SJSA1 (cell line): ENCODE measurements around the gene HSD3B1. TPM values are rescaled to one million over a fixed set of nuclear protein-coding genes. Genes with fewer than 3 reads are reported as not detected.

ENCODE experiments used
- DNase-seq, 2 experiments: peaks; one replicate each; pipeline ENCODE4 v3.0.0-alpha.2; 2015 to 2020; ENCODE audit warnings: low spot score in 2 of 2, low read depth in 1 of 2
- H3K27ac ChIP-seq: fragments of 250-450 bp; sonication (Bioruptor Pico); 2 replicates; pipeline ENCODE4 v1.5.1; 2020; ENCODE audit warnings: mild to moderate bottlenecking, moderate library complexity
- H3K27me3 ChIP-seq: fragments of 250-450 bp; sonication (Bioruptor Pico); replicated peaks from 2 replicates; pipeline ENCODE4 v1.5.1; 2020; ENCODE audit warnings: mild to moderate bottlenecking, moderate library complexity
- H3K36me3 ChIP-seq: fragments of 250-450 bp; sonication (Bioruptor Pico); 2 replicates; pipeline ENCODE4 v1.5.1; 2020; ENCODE audit warnings: mild to moderate bottlenecking
- H3K4me1 ChIP-seq: fragments of 250-450 bp; sonication (Bioruptor Pico); replicated peaks from 2 replicates; pipeline ENCODE4 v1.6.1; 2021; ENCODE audit warnings: mild to moderate bottlenecking
- H3K4me3 ChIP-seq: fragments of 250-450 bp; sonication (Bioruptor Pico); 2 replicates; pipeline ENCODE4 v1.5.1; 2020; ENCODE audit warnings: mild to moderate bottlenecking
- H3K9me3 ChIP-seq: fragments of 250-450 bp; sonication (Bioruptor Pico); replicated peaks from 2 replicates; pipeline ENCODE4 v1.5.1; 2020; ENCODE audit warnings: mild to moderate bottlenecking
- total RNA-seq: library from RNA; depleted of rRNA; stranded (reverse); fragments of >200 nt; shearing (Covaris generic); gene quantifications from 2 replicates; pipeline ENCODE4 v1.2.3, GENCODE V29; 2014; rRNA removed

Gene HSD3B1
- total RNA-seq: not detected in 2 replicates

- DNase-seq: no peak
- Histone ChIP-seq H3K9me3 (no peaks in the 10 kb centered on the region), H3K4me3 (no peak within 1 kb of the TSS), H3K27ac (no peak within 1 kb of the TSS), H3K4me1 (no peaks in the 10 kb centered on the region), H3K27me3 (no peaks in the 10 kb centered on the region), H3K36me3 (no peaks in the 10 kb centered on the region)
Measured at GRCh38 chr1:119506941-119507340, at the start of gene HSD3B1. Gene HSD3B1 (plus strand): TSS chr1:119507210. CDS start chr1:119507477, 267 bp downstream.

GRCh38 chr1:119462964-119463363 lies 44.0 kb upstream of the HSD3B1 start:
- Histone ChIP-seq H3K4me1 (no peaks in the 10 kb centered on the region), H3K27ac (no peak overlapping the region), H3K36me3 (no peaks in the 10 kb centered on the region), H3K27me3 (no peaks in the 10 kb centered on the region; the same call in none of the 2 replicates), H3K4me3 (no peak overlapping the region), H3K9me3 (no peaks in the 10 kb centered on the region)
- no peak for DNase-seq

- Histone ChIP-seq H3K27ac (no peak overlapping the region), H3K27me3 (no peaks in the 10 kb centered on the region; the same call in none of the 2 replicates), H3K36me3 (no peaks in the 10 kb centered on the region), H3K9me3 (no peaks in the 10 kb centered on the region), H3K4me1 (no peaks in the 10 kb centered on the region), H3K4me3 (no peak overlapping the region)
- DNase-seq: no peak
Measured at GRCh38 chr1:119463569-119463968, 43.4 kb upstream of the HSD3B1 start.

GRCh38 chr1:119466445-119466844 lies 40.6 kb upstream of the HSD3B1 start:
- Histone ChIP-seq H3K9me3 (no peaks in the 10 kb centered on the region), H3K27ac (no peak overlapping the region), H3K4me3 (no peak overlapping the region), H3K27me3 (no peaks in the 10 kb centered on the region; the same call in 1 of the 2 replicates), H3K4me1 (no peaks in the 10 kb centered on the region), H3K36me3 (no peaks in the 10 kb centered on the region)
- no peak for DNase-seq

GRCh38 chr1:119467219-119467618 lies 39.8 kb upstream of the HSD3B1 start:
- H3K27me3 ChIP-seq: no peaks in the 10 kb centered on the region; the same call in 1 of the 2 replicates
- H3K9me3 ChIP-seq: no peaks in the 10 kb centered on the region
- DNase-seq: no peak
- no peak overlapping the region for H3K4me3 ChIP-seq
- H3K36me3 ChIP-seq: no peaks in the 10 kb centered on the region
- H3K4me1 ChIP-seq: no peaks in the 10 kb centered on the region
- H3K27ac ChIP-seq: no peak overlapping the region

GRCh38 chr1:119467857-119468668 lies 38.9 kb upstream of the HSD3B1 start:
- Histone ChIP-seq H3K36me3 (no peaks in the 10 kb centered on the region), H3K9me3 (no peaks in the 10 kb centered on the region), H3K4me3 (no peak overlapping the region), H3K27me3 (no peaks in the 10 kb centered on the region; the same call in 1 of the 2 replicates), H3K27ac (no peak overlapping the region), H3K4me1 (no peaks in the 10 kb centered on the region)
- no peak for DNase-seq

- H3K27ac ChIP-seq: no peak overlapping the region
- no peak for DNase-seq
- no peaks in the 10 kb centered on the region for H3K4me1 ChIP-seq
- no peaks in the 10 kb centered on the region for H3K9me3 ChIP-seq
- no peak overlapping the region for H3K4me3 ChIP-seq
- no peaks in the 10 kb centered on the region for H3K36me3 ChIP-seq
- no peaks in the 10 kb centered on the region; the same call in 1 of the 2 replicates for H3K27me3 ChIP-seq
Measured at GRCh38 chr1:119469741-119470140, 37.3 kb upstream of the HSD3B1 start.

GRCh38 chr1:119470377-119470776 lies 36.6 kb upstream of the HSD3B1 start:
- no peak overlapping the region for H3K4me3 ChIP-seq
- no peaks in the 10 kb centered on the region for H3K9me3 ChIP-seq
- H3K36me3 ChIP-seq: no peaks in the 10 kb centered on the region
- no peaks in the 10 kb centered on the region; the same call in 1 of the 2 replicates for H3K27me3 ChIP-seq
- H3K4me1 ChIP-seq: no peaks in the 10 kb centered on the region
- H3K27ac ChIP-seq: no peak overlapping the region
- DNase-seq: no peak

GRCh38 chr1:119470958-119471357 lies 36.1 kb upstream of the HSD3B1 start:
- no peaks in the 10 kb centered on the region for H3K36me3 ChIP-seq
- DNase-seq: no peak
- H3K4me1 ChIP-seq: no peaks in the 10 kb centered on the region
- no peaks in the 10 kb centered on the region; the same call in 1 of the 2 replicates for H3K27me3 ChIP-seq
- no peak overlapping the region for H3K4me3 ChIP-seq
- no peak overlapping the region for H3K27ac ChIP-seq
- no peaks in the 10 kb centered on the region for H3K9me3 ChIP-seq

- Histone ChIP-seq H3K36me3 (no peaks in the 10 kb centered on the region), H3K4me1 (no peaks in the 10 kb centered on the region), H3K9me3 (no peaks in the 10 kb centered on the region), H3K27ac (no peak overlapping the region), H3K4me3 (no peak overlapping the region), H3K27me3 (no peaks in the 10 kb centered on the region)
- no peak for DNase-seq
Measured at GRCh38 chr1:119471566-119471965, 35.4 kb upstream of the HSD3B1 start.

GRCh38 chr1:119472080-119472818 lies 34.8 kb upstream of the HSD3B1 start:
- no peaks in the 10 kb centered on the region for H3K4me1 ChIP-seq
- H3K36me3 ChIP-seq: no peaks in the 10 kb centered on the region
- H3K27me3 ChIP-seq: no peaks in the 10 kb centered on the region
- no peak for DNase-seq
- H3K27ac ChIP-seq: no peak overlapping the region
- no peak overlapping the region for H3K4me3 ChIP-seq
- no peaks in the 10 kb centered on the region for H3K9me3 ChIP-seq

GRCh38 chr1:119472819-119473175 lies 34.2 kb upstream of the HSD3B1 start:
- H3K27ac ChIP-seq: no peak overlapping the region
- H3K4me3 ChIP-seq: no peak overlapping the region
- no peaks in the 10 kb centered on the region for H3K9me3 ChIP-seq
- H3K36me3 ChIP-seq: no peaks in the 10 kb centered on the region
- no peaks in the 10 kb centered on the region for H3K4me1 ChIP-seq
- DNase-seq: no peak
- H3K27me3 ChIP-seq: no peaks in the 10 kb centered on the region

GRCh38 chr1:119475866-119476439 lies 31.1 kb upstream of the HSD3B1 start:
- Histone ChIP-seq H3K4me1 (no peaks in the 10 kb centered on the region), H3K27me3 (no peaks in the 10 kb centered on the region), H3K4me3 (no peak overlapping the region), H3K9me3 (no peaks in the 10 kb centered on the region), H3K27ac (no peak overlapping the region), H3K36me3 (no peaks in the 10 kb centered on the region)
- no peak for DNase-seq

- Histone ChIP-seq H3K36me3 (no peaks in the 10 kb centered on the region), H3K4me1 (no peaks in the 10 kb centered on the region), H3K9me3 (no peaks in the 10 kb centered on the region), H3K27ac (no peak overlapping the region), H3K27me3 (no peaks in the 10 kb centered on the region), H3K4me3 (no peak overlapping the region)
- DNase-seq: no peak
Measured at GRCh38 chr1:119477710-119478109, 29.3 kb upstream of the HSD3B1 start.
